ENCODE data around the gene PPP1R1B.

PPP1R1B gene

GRCh38 chr17:39614545-39615157, 12.1 kb upstream of the PPP1R1B start:
- in situ Hi-C loops (cut with MboI; ENCODE audit: low pct_unique_long_range_greater_than_20kb, low sequenced_read_pairs, unreplicated experiment), result no loop called here
- DNase-seq (ENCODE audit: low spot score), result no peak
- no peak for TF ChIP-seq CTCF (IDR thresholded peaks at IDR 0.05; ENCODE audit: extremely low read depth, insufficient read depth, missing control alignments)

- in situ Hi-C loops (cut with MboI; ENCODE audit: low pct_unique_long_range_greater_than_20kb, low sequenced_read_pairs, unreplicated experiment), result no loop called here
- no peak for DNase-seq (ENCODE audit: low spot score)
- TF ChIP-seq CTCF (IDR thresholded peaks at IDR 0.05; ENCODE audit: extremely low read depth, insufficient read depth, missing control alignments), result no peak
Measured at GRCh38 chr17:39615434-39615833, 11.3 kb upstream of the PPP1R1B start.

- DNase-seq (ENCODE audit: low spot score), result no peak
- TF ChIP-seq CTCF (IDR thresholded peaks at IDR 0.05; ENCODE audit: extremely low read depth, insufficient read depth, missing control alignments), result no peak
- in situ Hi-C loops (cut with MboI; ENCODE audit: low pct_unique_long_range_greater_than_20kb, low sequenced_read_pairs, unreplicated experiment), result no loop called here
Measured at GRCh38 chr17:39617100-39617445, 9.7 kb upstream of the PPP1R1B start.

DNA sequence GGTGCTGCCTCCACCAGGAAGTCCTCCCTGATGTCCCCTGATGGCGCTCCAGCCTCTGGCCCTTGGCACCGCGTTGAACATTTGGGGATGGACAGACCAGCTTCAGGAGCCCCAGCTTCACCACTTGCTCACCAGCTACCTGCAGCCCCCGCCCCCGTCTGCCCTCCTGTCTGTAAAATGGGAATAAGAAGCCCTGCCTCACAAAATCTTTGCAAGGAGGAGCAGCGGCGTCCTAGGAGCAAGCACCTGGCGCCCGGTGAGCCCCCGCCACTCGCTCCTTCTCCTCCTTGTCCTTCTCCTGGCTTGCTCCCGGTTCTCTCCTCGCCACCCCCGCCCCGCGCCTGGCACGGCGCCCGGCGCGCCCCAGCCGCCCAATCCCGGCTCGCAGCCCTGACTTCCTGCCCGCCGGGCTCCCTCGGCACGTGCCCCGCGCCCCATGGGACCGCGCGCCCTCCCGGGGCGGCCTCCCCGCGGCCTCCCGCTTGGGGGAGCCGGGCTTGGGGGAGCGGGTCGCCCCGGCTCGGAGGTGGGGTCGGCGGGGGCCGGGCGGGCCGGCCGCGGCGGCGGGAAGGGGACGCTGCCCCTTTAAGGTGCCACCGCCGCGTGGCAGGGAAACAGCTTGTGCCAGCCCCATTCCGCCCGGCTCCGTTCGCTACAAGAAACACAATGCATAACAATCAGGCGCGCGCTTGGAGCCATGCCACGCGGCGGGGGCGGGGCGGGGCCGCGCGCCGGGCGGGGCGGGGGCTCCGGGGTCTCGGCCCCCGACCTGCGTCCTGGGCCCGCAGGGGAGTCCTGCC, 9.1 kb upstream of the PPP1R1B start:
- DNase-seq (ENCODE audit: low spot score), result no peak
- in situ Hi-C loops (cut with MboI; ENCODE audit: low pct_unique_long_range_greater_than_20kb, low sequenced_read_pairs, unreplicated experiment), result no loop called here

GRCh38 chr17:39618246-39618913, 8.4 kb upstream of the PPP1R1B start:
- in situ Hi-C loops (cut with MboI; ENCODE audit: low pct_unique_long_range_greater_than_20kb, low sequenced_read_pairs, unreplicated experiment), result no loop called here
- DNase-seq (ENCODE audit: low spot score), result no peak
- no peak for TF ChIP-seq CTCF (IDR thresholded peaks at IDR 0.05; ENCODE audit: extremely low read depth, insufficient read depth, missing control alignments)

More for the DNA sequence above, 9.1 kb upstream of the PPP1R1B start:
- TF ChIP-seq CTCF (IDR thresholded peaks at IDR 0.05; ENCODE audit: extremely low read depth, insufficient read depth, missing control alignments), result no peak

DNA sequence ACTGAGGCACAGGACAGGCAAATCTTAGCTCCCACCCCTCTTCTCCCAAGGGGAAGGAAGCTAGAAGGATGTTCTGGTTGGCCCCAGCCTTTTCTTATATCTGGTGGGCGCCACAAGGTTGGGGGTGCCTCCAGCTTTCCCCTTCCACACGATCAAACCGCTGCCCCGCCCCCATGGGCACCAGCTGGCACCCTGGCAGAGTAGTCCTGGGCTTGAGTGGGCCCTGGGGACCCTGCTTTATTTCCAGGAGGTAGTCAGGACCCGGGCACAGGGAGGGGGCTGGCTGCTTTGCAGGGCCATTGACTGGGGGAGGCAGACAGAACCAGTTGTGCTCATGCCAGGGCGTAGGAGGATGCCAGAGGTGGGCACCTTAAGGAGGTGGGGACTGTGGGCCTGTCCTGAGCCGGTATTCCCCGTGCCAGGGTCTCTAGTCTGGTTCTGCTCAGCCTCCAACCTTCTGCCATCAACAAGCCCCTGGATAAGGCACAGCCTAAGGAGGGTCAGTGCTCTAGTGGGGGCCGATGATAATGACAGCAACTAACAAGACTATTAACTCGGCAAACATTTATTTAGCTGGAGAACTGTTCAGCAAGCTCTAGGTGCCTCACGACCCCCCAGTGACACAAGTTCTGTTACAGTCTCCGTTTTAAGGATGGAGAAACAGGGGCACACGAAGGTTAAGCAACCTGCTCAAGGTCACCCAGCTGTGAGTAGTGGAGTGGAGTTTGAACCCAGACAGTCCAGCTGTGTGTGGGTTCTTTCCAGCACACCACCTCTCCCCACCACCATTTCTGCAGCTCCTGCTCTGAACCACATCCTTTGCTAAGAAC, 7.6 kb upstream of the PPP1R1B start:
- no peak for DNase-seq (ENCODE audit: low spot score)
- in situ Hi-C loops (cut with MboI; ENCODE audit: low pct_unique_long_range_greater_than_20kb, low sequenced_read_pairs, unreplicated experiment), result no loop called here
- no peak for TF ChIP-seq CTCF (IDR thresholded peaks at IDR 0.05; ENCODE audit: extremely low read depth, insufficient read depth, missing control alignments)

Data from GM13977 (cell line).